Measurements from ENCODE around the gene IRF4.

IRF4 gene

GRCh38 chr6:428047-428603 is 36.6 kb downstream of the IRF4 start:
- no peak overlapping the region for H3K4me3 ChIP-seq (ENCODE audit: low read length)
- no peak for DNase-seq (ENCODE audit: low read depth, low spot score)

GRCh38 chr6:429515-430121 is 38.1 kb downstream of the IRF4 start:
- H3K4me3 ChIP-seq (ENCODE audit: low read length), result no peak overlapping the region
- no peak for DNase-seq (ENCODE audit: low read depth, low spot score)

- H3K4me3 ChIP-seq (ENCODE audit: low read length), result no peak overlapping the region
- DNase-seq (ENCODE audit: low read depth, low spot score), result no peak
Observed at GRCh38 chr6:431504-431903, 40.0 kb downstream of the IRF4 start.

GRCh38 chr6:431986-432385 is 40.4 kb downstream of the IRF4 start:
- no peak overlapping the region for H3K4me3 ChIP-seq (ENCODE audit: low read length)
- DNase-seq (ENCODE audit: low read depth, low spot score), result peak; percentile 57

GRCh38 chr6:434051-434705 is 42.6 kb downstream of the IRF4 start:
- no peak for DNase-seq (ENCODE audit: low read depth, low spot score)
- no peak overlapping the region for H3K4me3 ChIP-seq (ENCODE audit: low read length)

- DNase-seq (ENCODE audit: low read depth, low spot score), result no peak
- no peak overlapping the region for H3K4me3 ChIP-seq (ENCODE audit: low read length)
Observed at GRCh38 chr6:435441-436307, 44.1 kb downstream of the IRF4 start.

- DNase-seq (ENCODE audit: low read depth, low spot score), result no peak
Observed at GRCh38 chr6:436308-437036, 44.9 kb downstream of the IRF4 start.

GRCh38 chr6:437037-437392 is 45.5 kb downstream of the IRF4 start:
- no peak overlapping the region for H3K4me3 ChIP-seq (ENCODE audit: low read length)
- no peak for DNase-seq (ENCODE audit: low read depth, low spot score)

More at GRCh38 chr6:436308-437036, 44.9 kb downstream of the IRF4 start:
- no peak overlapping the region for H3K4me3 ChIP-seq (ENCODE audit: low read length)

GRCh38 chr6:438634-439170 is 47.1 kb downstream of the IRF4 start:
- no peak for DNase-seq (ENCODE audit: low read depth, low spot score)
- no peak overlapping the region for H3K4me3 ChIP-seq (ENCODE audit: low read length)

- H3K4me3 ChIP-seq (ENCODE audit: low read length), result no peak overlapping the region
- no peak for DNase-seq (ENCODE audit: low read depth, low spot score)
Observed at GRCh38 chr6:439641-440167, 48.2 kb downstream of the IRF4 start.

- H3K4me3 ChIP-seq (ENCODE audit: low read length), result no peak overlapping the region
- DNase-seq (ENCODE audit: low read depth, low spot score), result no peak
Observed at GRCh38 chr6:441126-441920, 49.8 kb downstream of the IRF4 start.

- no peak overlapping the region for H3K4me3 ChIP-seq (ENCODE audit: low read length)
- no peak for DNase-seq (ENCODE audit: low read depth, low spot score)
Observed at GRCh38 chr6:443621-444159, 52.1 kb downstream of the IRF4 start.

GRCh38 chr6:444653-445275 is 53.2 kb downstream of the IRF4 start:
- DNase-seq (ENCODE audit: low read depth, low spot score), result peak; percentile 65
- no peak overlapping the region for H3K4me3 ChIP-seq (ENCODE audit: low read length)

GRCh38 chr6:445571-446417 is 54.2 kb downstream of the IRF4 start:
- no peak overlapping the region for H3K4me3 ChIP-seq (ENCODE audit: low read length)

GRCh38 chr6:446418-447366 is 55.1 kb downstream of the IRF4 start:
- no peak overlapping the region for H3K4me3 ChIP-seq (ENCODE audit: low read length)
- DNase-seq (ENCODE audit: low read depth, low spot score), result peak; percentile 77

More at GRCh38 chr6:445571-446417, 54.2 kb downstream of the IRF4 start:
- DNase-seq (ENCODE audit: low read depth, low spot score), result no peak
